HT1080 (cell line): Measurements from ENCODE around the gene ATP13A3. TPM values are rescaled to one million over a fixed set of nuclear protein-coding genes. Genes with fewer than 3 reads are reported as not detected.

ENCODE experiments used
- DNase-seq: peaks from one replicate; pipeline ENCODE4 v3.0.0-alpha.2; 2015; ENCODE audit warnings: low read depth
- total RNA-seq: library from RNA; depleted of rRNA; stranded (reverse); fragments of >200 nt; shearing (Covaris generic); gene quantifications from 2 replicates; pipeline ENCODE4 v1.2.3, GENCODE V29; 2014

The ATP13A3 gene
- total RNA-seq, 1 experiment from 2014 or later: 157 TPM

DNA sequence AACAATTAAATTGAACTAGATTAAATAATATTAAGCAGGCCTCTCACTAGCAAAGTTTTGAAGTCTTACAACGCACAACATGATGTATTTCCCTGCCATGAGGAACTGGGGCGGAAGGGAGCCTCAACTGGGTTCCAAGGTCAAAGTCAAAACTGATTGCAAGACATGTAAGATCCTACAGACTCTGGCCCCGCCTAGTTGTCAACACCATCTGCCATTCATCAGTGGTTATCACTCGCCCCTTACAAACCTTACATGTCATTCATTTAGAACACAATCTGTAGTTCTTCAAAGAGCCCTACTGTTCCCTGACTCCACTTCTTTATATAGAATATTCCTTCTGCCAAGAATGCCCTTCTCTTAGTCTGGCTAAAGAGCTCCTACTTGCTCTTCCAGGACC lies 10.0 kb downstream of the ATP13A3 start:
- no peak for DNase-seq

DNA sequence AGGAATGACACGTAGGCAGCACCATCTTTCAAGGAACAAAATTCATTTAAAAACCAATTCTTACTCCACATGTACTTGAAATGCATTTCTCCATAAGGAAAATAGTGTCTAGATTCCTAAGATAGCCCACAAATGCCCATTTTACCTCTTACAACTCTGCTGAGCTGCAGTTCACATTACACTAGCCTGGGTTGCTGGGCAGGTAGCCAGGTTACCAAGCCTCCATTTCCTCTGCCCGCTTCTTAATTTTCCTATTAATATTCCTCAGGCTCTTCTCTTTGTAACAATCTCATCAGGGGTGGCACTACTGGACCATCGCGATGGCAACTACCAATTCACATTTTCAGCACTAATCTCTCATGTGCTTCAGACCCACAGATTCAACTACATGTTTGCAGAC lies 10.8 kb downstream of the ATP13A3 start:
- DNase-seq: no peak

DNA sequence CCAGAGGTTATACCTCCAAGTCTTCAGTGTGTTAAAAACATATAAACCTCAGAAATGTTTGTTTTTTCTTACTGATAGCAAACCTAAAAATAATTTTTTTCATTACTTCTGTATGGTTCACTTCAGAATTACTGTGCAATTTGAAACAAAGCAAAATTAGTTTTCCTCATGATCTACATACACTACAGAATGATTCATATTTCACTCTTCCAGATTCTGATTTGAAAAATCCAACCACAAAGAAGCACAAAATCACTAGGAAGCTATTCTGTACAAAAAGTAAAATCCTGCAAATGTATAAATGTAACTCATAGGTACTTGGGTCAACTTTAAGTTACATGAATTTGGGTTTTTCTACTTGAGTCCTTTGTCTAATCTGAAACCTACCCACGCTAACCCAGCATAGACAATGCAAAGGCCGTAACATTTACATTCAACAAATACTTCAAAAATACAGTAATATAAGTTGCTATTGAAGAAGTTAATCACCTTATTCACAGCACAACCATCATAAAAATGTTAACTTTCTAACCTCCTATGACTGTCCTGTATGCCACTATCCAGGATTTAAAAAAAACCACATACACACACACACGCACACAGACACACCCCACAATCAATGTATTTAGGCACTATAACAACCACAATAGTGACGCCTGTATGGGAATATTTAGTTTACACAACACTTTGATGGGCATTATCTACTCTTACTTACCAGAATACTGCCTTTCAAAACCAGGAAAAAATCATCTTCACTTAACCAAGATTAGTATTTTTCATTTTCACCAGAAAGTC lies 11.5 kb downstream of the ATP13A3 start:
- no peak for DNase-seq

DNA sequence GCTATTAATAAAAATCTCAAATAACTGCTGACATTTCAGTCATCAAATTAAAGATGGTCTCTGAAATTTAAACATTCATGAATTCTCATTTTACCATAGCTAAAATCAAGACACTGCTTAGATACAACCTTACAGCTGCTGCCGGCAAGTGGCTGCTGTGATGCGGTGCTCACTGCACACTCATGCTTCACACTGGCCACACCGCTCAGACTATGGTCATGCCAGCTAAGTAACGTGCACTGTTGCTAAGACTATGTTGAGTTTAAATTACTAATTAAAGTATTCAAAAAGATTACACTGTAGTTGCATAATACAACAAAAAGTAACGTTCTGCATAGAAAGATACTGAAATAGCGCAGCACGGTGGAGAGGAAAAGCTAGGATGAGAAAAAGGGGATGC lies 12.1 kb downstream of the ATP13A3 start:
- no peak for DNase-seq

DNA sequence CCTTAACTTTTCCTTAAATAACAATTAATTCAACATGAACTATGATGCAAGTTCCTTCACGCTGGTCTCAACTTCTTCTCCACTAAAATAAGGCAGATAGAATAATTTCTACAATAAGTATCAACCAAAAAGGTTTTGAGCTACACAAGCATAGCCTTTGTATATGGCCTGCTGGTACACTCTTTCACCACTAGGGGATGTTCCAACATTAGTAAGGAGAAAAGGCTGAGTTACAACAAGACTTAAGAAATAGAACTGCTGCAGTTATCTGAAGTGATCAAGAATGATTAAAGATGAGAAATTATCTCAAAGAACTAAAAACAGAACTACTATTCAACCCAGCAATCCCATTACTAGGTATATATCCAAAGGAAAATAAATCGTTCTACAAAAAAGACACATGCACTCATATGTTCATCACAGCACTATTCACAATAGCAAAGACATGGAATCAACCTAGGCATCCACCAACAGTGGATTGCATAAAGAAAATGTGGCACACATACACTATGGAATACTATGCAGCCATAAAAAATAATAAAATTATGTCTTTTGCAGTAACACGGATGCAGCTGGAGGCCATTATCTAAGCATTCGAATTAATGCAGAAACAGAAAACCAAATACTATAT lies 14.4 kb downstream of the ATP13A3 start:
- DNase-seq: peak; percentile 70

DNA sequence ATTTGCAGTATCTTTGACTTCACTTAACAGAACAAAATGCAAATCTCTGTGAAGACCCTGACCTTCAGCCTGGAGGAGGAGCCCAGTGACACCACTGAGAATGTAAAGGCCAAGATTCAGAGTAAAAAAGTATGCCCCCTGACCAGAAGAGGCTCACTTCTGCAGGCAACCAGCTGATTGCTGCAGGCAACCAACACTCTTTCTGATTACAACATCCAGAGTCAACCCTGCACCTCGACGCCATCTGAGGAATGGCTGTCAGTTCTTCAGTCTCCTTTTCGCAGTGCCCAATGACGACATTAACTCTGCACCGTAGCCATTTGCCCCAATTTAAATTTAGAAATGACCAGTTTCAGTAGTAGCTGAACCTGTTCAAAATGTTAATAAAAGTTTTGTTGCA lies 14.9 kb downstream of the ATP13A3 start:
- DNase-seq: no peak

DNA sequence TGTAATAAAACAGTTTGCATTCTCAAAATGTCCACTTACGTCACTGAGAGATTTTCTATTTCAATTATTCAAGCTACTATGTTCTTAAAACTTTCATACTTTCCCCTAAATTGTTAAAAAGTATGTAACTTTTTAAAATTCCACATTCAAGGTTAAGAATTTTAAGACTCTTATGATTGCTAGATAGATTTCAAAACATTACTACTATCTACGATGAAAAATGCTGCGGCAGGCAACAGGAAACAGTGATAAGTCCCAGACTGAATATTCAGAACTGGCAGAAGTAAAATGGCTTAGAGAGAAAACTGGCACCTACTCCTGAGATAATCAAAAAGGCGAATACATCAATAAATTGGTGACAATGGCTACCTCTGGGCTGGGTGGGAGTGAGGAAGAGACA lies 16.2 kb downstream of the ATP13A3 start:
- no peak for DNase-seq

DNA sequence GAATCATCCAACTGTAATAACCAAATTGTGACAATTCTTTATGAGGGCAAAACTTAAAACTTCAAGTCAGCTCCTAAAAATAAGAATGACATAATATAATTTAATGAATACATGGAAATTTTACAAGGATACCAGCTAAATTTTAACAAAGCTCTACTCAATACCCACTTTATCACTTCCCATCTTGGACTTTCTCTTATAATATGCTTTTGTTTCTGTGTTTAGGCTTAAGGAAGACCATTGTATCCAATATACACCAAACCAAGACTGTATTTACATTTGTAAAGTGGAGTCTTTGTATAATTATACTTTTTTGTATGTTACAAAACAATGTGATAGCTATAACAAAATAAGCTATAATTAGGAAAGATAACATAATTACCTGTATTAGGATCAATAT lies 16.8 kb downstream of the ATP13A3 start:
- DNase-seq: no peak

DNA sequence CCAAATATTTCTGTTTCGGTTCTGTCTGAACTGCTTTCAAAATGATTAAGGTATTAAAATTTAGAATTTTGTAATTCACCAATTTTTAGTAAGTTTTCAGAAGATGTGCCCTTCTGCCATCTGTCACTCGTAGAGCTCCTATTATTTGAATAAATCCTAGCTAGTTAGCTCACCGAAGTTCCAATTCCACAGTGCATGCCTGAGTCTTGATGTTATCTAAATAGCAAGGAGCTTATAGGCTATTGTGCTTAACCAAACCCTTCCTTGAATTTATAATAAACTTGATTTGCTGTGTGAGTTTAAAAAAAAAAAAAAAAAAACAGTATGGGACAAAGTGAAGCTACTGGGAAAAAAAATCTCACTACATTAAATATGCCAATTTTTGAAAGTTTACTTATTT lies 18.7 kb downstream of the ATP13A3 start:
- DNase-seq: no peak

DNA sequence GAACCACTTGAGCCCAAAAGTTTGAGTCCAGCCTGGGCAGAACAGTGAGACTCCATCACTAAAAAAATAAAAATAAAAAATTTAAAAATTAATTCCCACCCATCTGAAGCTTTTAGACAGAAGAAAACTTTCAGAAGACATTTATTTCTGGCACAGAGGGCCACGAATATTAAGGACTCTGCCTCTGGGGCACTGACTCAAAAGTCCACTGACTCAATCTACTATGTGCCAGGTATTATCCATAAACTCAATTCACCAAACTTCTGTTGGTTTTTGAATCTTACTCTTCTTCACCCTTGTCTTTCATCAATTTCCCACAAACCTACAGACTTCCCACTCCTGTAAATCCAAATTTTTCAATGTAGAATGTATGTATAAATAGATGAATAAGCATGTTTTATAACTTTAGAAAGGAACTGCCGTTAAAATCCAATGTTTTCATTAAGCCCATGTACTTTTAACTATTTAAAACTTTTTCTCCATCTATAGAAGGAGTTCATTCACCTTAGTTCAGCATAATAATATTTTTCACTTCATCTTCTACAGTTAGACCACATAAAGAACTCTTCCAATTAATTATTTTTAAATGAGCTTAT lies 19.9 kb downstream of the ATP13A3 start:
- no peak for DNase-seq

DNA sequence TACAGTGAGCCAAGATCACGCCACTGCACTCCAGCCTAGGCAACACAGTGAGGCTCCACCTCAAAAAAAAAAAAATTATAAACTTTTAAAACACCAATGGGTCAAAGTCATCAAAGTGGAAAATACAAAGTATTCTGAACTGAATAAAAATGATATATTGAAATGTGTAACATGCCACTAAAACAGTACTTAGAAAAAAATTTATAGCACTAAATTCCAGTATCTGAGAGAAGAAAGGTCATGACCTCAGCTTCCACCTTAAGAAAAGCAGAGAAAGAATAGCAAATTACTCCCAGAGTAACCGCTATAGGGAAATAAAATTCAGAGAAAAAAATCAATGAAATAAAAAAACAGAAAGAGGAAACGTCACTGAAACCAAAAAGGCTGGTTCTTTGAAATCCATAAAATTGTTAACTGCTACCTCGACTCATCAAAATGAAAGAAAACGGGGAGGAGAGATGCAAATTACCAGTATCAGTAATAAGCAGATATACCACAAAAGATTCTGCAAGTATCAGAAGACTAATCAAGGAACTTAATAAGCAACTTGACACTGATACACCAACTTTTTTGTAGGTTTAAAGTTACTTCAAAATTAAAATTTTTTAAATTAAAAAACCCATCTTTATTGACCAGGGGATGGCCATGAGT lies 20.8 kb downstream of the ATP13A3 start:
- DNase-seq: no peak

DNA sequence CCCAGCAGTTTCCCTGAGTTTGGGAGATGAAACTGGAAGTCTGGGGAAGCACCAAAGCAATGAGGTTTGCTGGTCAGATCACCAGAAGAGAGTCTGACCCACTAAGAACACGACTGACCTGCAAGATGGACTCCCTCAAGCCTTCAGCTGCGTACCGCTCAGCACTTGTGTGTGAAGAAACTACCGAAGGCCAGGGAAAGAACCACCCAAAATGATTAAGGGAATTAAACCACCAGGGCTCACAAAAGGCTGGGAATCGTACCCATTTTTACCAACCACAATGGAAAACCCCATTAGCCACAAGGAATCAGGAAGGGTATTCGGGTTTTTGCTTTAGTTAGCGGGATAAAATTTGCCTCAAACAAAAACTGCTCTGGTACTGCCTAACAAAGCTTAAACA lies 21.6 kb downstream of the ATP13A3 start:
- no peak for DNase-seq

DNA sequence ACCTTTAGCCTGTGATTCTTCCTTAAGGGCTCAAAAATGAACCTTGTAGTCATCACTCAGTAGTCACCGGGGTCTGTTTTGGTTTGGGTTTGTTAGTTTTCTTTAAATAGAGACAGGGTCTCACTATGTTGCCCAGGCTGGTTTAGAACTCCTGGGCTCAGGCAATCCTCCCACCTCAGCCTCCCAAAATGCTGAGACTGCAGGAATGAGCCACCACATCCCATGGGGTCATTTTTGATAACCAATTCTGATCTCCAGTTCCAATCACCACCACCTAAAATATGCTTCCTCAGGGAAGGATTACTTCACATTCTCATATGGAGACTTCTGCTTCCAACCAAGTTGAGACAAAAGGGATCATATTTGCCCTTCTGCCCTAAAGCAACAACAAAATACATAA lies 22.1 kb downstream of the ATP13A3 start:
- no peak for DNase-seq

DNA sequence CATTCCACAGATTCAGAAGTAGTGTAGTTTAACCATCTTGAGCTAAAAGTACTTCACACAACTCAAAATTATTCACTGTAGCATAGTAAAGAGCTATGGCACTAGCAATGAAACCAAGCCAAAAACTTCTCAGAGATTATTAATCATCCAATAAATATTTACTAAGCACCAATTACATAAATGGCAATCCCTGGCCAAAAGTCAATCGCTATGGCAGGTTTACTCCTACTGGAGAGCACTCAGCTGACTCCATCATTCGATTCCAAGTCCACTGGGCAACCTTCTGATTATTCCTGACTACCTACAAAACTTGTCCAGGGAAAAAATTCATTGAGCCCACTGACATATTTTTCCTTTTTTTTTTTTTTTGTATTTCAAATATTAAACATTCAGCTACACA lies 23.9 kb downstream of the ATP13A3 start:
- DNase-seq: no peak

DNA sequence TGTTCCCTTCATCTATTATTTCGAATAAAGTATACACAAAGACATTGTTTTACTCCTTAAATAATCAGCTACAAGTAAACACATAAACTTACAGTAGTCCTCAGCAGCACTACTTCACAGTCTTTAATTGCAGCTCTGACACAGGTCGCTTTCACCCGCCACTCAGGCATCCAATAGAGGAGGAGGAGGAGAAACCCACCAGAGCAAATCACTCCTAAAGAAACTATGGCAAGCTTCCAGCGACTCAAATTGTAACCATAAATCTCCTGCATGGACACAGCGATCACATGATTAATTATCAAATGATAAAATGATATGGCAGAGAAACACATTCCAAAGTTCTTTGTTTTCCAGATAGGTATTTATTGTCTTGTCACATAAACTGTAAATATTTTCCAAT lies 26.2 kb downstream of the ATP13A3 start:
- no peak for DNase-seq

DNA sequence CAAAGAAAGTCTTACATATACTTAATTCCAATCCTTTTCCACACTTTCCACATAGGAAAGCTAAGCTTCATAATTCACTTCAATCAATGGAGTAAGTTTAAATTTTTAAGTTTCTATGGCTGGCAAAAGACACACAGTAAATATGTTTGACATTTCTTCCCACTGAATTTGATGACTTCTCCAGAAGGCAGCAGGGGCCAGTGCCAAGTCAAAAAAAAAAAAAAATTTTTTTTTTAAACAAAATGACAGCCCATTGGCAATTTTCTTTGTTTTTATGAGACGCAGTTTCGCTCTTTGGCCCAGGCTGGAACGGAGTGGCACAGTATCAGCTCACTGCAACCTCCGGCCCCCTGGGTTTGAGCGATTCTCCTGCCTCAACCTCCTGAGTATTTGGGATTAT lies 28.7 kb downstream of the ATP13A3 start:
- DNase-seq: no peak

DNA sequence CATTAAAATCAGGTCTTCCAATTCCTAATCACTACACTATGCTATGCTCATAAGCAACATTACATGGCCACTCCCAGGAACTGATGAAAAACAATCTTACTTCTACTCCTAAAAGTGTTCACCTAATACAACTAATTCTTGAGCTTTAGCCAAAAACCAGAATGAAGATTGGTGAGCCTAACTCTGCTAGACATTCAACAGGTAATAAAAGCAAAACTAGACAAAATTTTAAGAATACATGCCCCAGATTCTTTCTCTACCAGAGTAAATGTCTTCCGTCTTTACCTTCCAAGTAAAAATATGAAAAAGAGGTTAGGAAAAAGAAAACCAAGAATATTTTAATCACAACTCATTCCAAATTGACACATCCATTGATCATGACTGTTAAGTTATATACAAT lies 31.3 kb downstream of the ATP13A3 start:
- no peak for DNase-seq

DNA sequence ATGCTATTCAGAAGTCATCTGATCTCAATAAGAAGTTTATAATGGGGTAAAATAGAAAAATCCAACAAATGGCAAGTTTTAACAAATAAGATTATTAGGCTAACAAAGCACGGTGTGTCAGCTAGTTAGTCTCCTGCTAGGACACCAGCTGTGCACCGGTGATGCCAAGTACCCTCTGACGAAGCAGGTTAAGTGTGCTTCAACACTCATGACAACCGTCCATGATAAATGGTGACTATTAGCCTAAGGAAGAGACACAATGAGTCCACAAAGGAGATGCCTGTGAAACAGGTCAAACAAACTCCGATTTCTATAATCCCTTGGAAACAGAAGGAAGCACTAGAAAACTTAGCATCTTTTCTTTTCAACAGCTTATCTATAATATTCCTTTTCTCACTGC lies 36.5 kb downstream of the ATP13A3 start:
- DNase-seq: no peak

DNA sequence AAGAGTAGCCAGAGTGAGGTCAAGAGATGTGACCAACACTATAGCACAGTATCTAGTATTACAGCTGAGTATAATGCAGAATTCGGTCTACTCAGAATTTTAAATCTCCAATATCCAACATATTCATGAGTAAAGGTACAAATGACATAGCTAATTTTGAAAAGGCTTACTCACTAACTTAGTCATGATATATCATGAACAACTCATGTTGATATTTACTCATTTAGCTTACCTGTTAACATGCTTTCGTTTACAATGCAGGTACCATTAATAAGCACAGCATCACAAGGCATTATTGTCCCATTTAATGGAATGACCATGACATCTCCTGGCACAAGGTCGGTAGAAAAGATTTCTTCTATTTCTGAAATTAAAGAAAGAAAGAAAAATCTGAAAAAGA lies 36.9 kb downstream of the ATP13A3 start:
- no peak for DNase-seq

DNA sequence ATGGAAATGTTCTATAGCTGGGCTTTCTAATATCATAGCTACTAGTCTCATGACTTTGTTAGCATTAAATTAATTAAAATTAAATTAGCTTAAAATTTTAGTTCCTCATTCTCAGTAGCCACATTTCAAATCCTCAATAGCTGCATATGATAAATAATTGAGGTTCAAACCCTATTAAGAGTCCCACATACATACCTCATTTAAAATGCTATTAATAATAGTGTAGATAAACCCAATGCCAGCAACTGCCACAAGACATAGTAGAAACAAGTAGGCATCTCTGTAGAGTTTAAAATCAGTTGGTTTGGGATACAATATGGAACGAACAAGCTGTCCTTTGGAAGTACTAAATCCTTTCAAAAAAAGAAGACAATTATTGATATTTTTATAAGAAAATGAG lies 39.1 kb downstream of the ATP13A3 start:
- no peak for DNase-seq

DNA sequence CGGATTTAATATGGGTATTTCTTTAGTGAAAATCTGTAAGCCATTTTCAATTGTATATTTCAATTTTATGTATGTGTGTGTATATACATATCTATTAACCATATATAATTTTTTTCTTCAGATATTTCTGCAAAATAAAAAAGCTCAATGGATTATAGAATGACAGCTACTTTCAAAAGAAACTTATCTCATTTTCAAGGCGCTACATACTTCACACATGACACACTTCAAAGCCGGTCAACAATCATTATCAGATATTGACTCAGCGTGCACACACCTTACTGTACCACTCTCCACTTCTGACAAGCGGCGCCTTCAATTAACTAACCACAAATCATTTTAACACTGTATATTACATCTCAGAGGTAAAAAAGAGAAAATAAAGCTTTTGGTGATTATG lies 39.6 kb downstream of the ATP13A3 start:
- DNase-seq: no peak

DNA sequence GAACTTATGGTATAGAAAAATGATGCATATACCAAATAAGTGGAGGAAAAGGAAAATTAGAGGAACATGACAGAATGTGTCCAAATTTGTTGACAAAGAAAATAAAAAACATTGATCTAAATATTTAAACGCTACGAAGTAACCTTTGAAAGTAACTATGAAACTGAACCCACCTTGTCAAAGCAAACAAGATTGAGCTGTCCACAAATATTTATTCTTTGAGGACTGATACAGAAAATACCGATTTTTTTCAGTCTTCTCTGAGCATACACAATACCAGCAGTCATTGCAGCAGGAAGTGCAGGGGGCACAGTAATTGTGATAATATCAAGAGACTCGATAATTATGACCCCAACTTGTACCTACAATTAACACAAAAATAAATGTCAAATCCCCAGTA lies 40.0 kb downstream of the ATP13A3 start:
- no peak for DNase-seq
